Measurements from ENCODE around the gene NCR2. TPM values are rescaled to one million over a fixed set of nuclear protein-coding genes. Genes with fewer than 3 reads are reported as not detected.

NCR2 gene
- total RNA-seq, 1 experiment from 2014 or later = not detected

DNA sequence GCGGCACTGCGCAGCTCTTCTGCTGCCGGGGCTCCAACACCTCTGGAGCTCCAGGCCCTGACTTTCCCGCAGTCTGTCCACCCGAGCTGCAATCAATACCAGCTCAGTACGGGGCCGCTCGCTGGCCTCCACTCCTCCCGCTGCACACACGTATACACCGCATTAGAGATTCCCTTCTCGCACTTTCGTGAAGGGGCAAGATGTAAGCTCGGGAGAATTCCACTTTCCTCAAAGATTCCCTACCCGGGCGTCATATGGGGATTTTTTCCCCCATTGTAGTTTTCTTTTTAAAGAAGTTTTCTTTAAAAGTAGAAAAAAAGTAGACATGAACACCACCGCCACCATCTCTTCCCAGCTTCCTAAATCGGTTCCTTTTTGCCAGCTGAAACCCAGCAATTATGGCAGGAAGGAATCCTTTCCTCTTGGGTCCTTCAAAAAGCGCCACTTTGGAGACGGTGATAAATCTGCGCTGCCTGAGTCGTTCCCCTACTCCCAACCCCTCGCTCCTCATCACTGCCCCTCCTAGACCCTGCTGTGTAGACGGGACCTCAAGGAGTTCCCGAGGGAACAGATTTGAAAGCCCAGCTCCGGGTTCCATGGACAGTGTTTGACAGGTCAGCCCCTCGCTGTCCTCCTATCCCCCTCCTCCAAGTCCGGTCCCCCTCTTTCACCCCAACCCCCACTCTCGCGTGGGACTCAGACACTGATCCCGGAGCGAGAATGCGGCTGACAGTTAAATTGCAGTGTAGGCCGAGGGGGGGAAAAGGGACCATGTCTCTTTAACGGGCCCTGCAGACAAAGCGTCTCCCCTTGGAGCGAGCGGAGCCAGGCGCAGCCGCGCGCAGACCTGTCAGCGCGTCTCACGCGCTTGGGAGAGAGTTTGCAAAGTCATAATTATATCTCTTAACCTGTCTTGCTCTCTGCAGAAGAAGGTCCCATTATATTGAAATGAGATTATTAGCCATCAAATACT, 39.5 kb downstream of the NCR2 start (continued):
- no peak for TF ChIP-seq CEBPB (IDR thresholded peaks at IDR 0.05; ENCODE audit: low read depth)

DNA sequence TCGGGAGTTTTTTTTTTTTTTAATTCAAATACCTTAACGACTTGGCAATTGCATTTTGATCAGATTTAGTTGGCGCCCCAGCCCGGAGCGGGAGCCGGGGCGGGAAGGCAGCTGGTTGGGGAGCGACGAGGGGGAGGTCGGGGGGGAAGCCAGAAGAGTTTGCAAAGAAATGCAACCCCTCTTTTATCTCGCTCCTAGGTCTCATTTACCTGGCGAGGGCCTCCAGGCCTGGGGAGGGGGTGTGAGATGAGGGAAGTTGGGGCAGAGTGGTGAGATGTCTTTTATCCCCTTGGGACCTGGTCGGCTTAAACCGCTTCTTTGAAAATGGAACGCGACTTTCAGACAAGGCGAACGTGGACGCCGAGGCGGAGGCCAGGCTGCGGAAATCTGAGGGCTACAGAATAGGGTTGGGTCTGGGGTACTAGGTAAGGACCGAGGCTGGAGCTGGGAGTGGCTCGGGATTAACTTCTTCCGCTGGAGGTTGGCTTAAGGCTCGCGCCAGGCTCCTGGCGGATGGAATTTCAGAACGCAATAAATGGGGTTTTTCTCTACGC, 40.3 kb downstream of the NCR2 start:
- Histone ChIP-seq H3K9ac (ENCODE audit: low read length) (no peak overlapping the region), H3K9me2 (ENCODE audit: insufficient read depth) (no peaks in the 10 kb centered on the region), H3K4me1 (ENCODE audit: control insufficient read depth in 1 of 2, insufficient read depth in 2 of 2, low read length in 2 of 2) (no peaks in the 10 kb centered on the region; a peak in 1 of 4 replicates), H3K79me2 (ENCODE audit: insufficient read depth, low read length) (no peaks in the 10 kb centered on the region), H4K20me1 (ENCODE audit: insufficient read depth) (no peaks in the 10 kb centered on the region), H3K4me2 (ENCODE audit: low read length) (no peak overlapping the region), H2AFZ (ENCODE audit: low read depth, low read length, poor library complexity, severe bottlenecking) (no peak overlapping the region), H3K9me3 (ENCODE audit: control insufficient read depth in 1 of 2, insufficient read depth in 1 of 2, low read depth in 1 of 2, low read length in 2 of 2) (no peaks in the 10 kb centered on the region), H3K4me3 (replicated peaks in 1 of 2; ENCODE audit: low read depth in 1 of 2, low read length in 2 of 2) (no peak overlapping the region), H3K36me3 (ENCODE audit: control insufficient read depth in 1 of 2, insufficient read depth in 2 of 2, low read length in 2 of 2) (no peaks in the 10 kb centered on the region), H3K27ac (ENCODE audit: low read depth, low read length) (no peak overlapping the region), H3K27me3 (ENCODE audit: insufficient read depth, low read length) (0 out of 2 replicates have a peak, but pooled peaks cover 3% of the 10 kb centered on the region)
- no TSS peak for BruUV-seq (replicated peaks)
- DNase-seq (ENCODE audit: low read depth, low spot score) (no peak), ATAC-seq (no peak)
- POLR2A ChIA-PET = no interaction called here
- CTCF ChIA-PET = no interaction called here
- intact Hi-C loops (cut with micrococcal nuclease) = no loop called here
- RAD21 ChIA-PET (ENCODE audit: low non-redundant PET in 1 of 2, low total read pairs in 2 of 2, uncharacterized antibody in 2 of 2, unreplicated experiment in 2 of 2) = no interaction called here
- TF ChIP-seq YY1 (IDR thresholded peaks at IDR 0.05; ENCODE audit: extremely low read depth, insufficient replicate concordance, low read depth, low read length) (no peak), CBX3 (IDR thresholded peaks at IDR 0.05; ENCODE audit: low read depth) (no peak), ELF1 (IDR thresholded peaks at IDR 0.05; ENCODE audit: borderline replicate concordance, low read depth) (no peak), TCF7L2 (IDR thresholded peaks at IDR 0.05; ENCODE audit: borderline replicate concordance, extremely low read depth, insufficient read depth, insufficient read length) (no peak), REST (IDR thresholded peaks at IDR 0.05; ENCODE audit: low read depth) (no peak), RAD21 (IDR thresholded peaks at IDR 0.05; ENCODE audit: low read depth) (no peak), EZH2 (IDR thresholded peaks at IDR 0.05) (no peak), ZBTB33 (IDR thresholded peaks at IDR 0.05; ENCODE audit: extremely low read depth, insufficient replicate concordance, low read length) (no peak), SIN3A (IDR thresholded peaks at IDR 0.05; ENCODE audit: low read depth) (no peak), FOSL1 (IDR thresholded peaks at IDR 0.05; ENCODE audit: low read depth) (no peak), ZNF274 (IDR thresholded peaks at IDR 0.05; ENCODE audit: low read depth, low read length) (no peak), POLR2AphosphoS5 (IDR thresholded peaks at IDR 0.05; ENCODE audit: low read depth, low read length) (no peak), CEBPB (IDR thresholded peaks at IDR 0.05; ENCODE audit: low read depth) (no peak), SRF (IDR thresholded peaks at IDR 0.05; ENCODE audit: low read depth) (no peak), EGR1 (IDR thresholded peaks at IDR 0.05; ENCODE audit: low read depth) (no peak)
- TF ChIP-seq, protein P1, sequence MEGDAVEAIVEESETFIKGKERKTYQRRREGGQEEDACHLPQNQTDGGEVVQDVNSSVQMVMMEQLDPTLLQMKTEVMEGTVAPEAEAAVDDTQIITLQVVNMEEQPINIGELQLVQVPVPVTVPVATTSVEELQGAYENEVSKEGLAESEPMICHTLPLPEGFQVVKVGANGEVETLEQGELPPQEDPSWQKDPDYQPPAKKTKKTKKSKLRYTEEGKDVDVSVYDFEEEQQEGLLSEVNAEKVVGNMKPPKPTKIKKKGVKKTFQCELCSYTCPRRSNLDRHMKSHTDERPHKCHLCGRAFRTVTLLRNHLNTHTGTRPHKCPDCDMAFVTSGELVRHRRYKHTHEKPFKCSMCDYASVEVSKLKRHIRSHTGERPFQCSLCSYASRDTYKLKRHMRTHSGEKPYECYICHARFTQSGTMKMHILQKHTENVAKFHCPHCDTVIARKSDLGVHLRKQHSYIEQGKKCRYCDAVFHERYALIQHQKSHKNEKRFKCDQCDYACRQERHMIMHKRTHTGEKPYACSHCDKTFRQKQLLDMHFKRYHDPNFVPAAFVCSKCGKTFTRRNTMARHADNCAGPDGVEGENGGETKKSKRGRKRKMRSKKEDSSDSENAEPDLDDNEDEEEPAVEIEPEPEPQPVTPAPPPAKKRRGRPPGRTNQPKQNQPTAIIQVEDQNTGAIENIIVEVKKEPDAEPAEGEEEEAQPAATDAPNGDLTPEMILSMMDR (IDR thresholded peaks at IDR 0.05 in 2 of 3, conservative IDR thresholded peaks at IDR 0.05 in 1 of 3; ENCODE audit: borderline replicate concordance in 1 of 3, insufficient read depth in 1 of 3, low read depth in 2 of 3, low read length in 2 of 3) = no peak
